SK-N-SH (cell line): Measurements from ENCODE around the gene RGS10. TPM values are rescaled to one million over a fixed set of nuclear protein-coding genes. Genes with fewer than 3 reads are reported as not detected.

Experiments used
- CTCF ChIA-PET: fragments of 300-600, 350-600 bp; formaldehyde crosslinking; extraction: SDS; loops from one replicate; lab custom pipeline; 2021; lab: Yijun Ruan, JAX
- POLR2A ChIA-PET: fragments of 350-600 bp; sonication (Branson Sonifier 250); formaldehyde crosslinking; extraction: SDS; loops from one replicate; lab custom pipeline; 2020; ENCODE audit warnings: antibody characterized with exemption, inconsistent platforms; lab: Yijun Ruan, JAX
- DNase-seq: peaks from one replicate; pipeline ENCODE4 v3.0.0; 2012
- H2AFZ ChIP-seq: fragments of 200-600 bp; sonication (generic); 2 replicates; pipeline ENCODE4 v1.8.1; 2016; ENCODE audit warnings: antibody characterized with exemption, mild to moderate bottlenecking, low read depth
- H3F3A ChIP-seq: fragments of 200-600 bp; sonication (generic); replicated peaks from 2 replicates; pipeline ENCODE3; 2016; ENCODE audit warnings: antibody characterized with exemption, mild to moderate bottlenecking; ENCODE audit not compliant: insufficient read depth
- H3K27ac ChIP-seq, 2 experiments: fragments of 200-500 bp in 1 of 2; fragments of 200-600 bp in 1 of 2; sonication (Bioruptor generic) in 1 of 2; sonication (generic), shearing (Covaris generic) in 1 of 2; 2 replicates each; pipeline versions ENCODE4 v1.5.1 to v1.6.1; 2014 to 2016; ENCODE audit warnings: low read depth in 2 of 2, inconsistent platforms in 1 of 2, low read length in 1 of 2, mild to moderate bottlenecking in 1 of 2, mixed read lengths in 1 of 2
- H3K27me3 ChIP-seq: fragments of 200-600 bp; sonication (generic), shearing (Covaris generic); 2 replicates; pipeline ENCODE4 v1.6.1; 2016; ENCODE audit warnings: mixed run types; ENCODE audit not compliant: insufficient read depth
- H3K36me3 ChIP-seq, 2 experiments: fragments of 200-500 bp in 1 of 2; fragments of 200-600 bp in 1 of 2; sonication (Bioruptor generic) in 1 of 2; sonication (generic) in 1 of 2; replicated peaks in 1 of 2; 2 replicates each; pipeline versions ENCODE3 to v1.5.1; 2014 to 2016; ENCODE audit warnings: low read length in 1 of 2, mild to moderate bottlenecking in 1 of 2; ENCODE audit not compliant: insufficient read depth in 2 of 2, control insufficient read depth in 1 of 2
- H3K4me1 ChIP-seq, 2 experiments: fragments of 200-500 bp in 1 of 2; fragments of 200-600 bp in 1 of 2; sonication (Bioruptor generic) in 1 of 2; sonication (generic), shearing (Covaris generic) in 1 of 2; 2 replicates each; pipeline versions ENCODE4 v1.5.1 to v1.6.1; 2014 to 2016; ENCODE audit warnings: low read depth in 1 of 2, low read length in 1 of 2, mixed run types in 1 of 2; ENCODE audit not compliant: insufficient read depth in 2 of 2, control insufficient read depth in 1 of 2
- H3K4me2 ChIP-seq: fragments of 200-600 bp; sonication (generic), shearing (Covaris generic); 2 replicates; pipeline ENCODE4 v1.6.1; 2017; ENCODE audit warnings: mixed run types
- H3K4me3 ChIP-seq, 2 experiments: fragments of 200-500 bp in 1 of 2; fragments of 200-600 bp in 1 of 2; sonication (Bioruptor generic) in 1 of 2; sonication (generic), shearing (Covaris generic) in 1 of 2; 2 replicates each; pipeline versions ENCODE4 v1.5.1 to v1.8.1; 2014 to 2016; ENCODE audit warnings: low read depth in 2 of 2, inconsistent platforms in 1 of 2, low read length in 1 of 2, mild to moderate bottlenecking in 1 of 2, mixed read lengths in 1 of 2, moderate library complexity in 1 of 2
- H3K79me2 ChIP-seq: fragments of 200-600 bp; sonication (generic); 2 replicates; pipeline ENCODE4 v1.8.1; 2017; ENCODE audit warnings: mild to moderate bottlenecking; ENCODE audit not compliant: insufficient read depth
- H3K9ac ChIP-seq: fragments of 200-600 bp; sonication (generic); 2 replicates; pipeline ENCODE4 v1.6.1; 2017; ENCODE audit warnings: mixed run types
- H3K9me2 ChIP-seq: fragments of 200-600 bp; sonication (generic); 2 replicates; pipeline ENCODE4 v1.6.1; 2017; ENCODE audit warnings: mixed run types
- H3K9me3 ChIP-seq: fragments of 200-600 bp; sonication (generic); 2 replicates; pipeline ENCODE4 v1.6.1; 2017; ENCODE audit warnings: mixed run types, mild to moderate bottlenecking, moderate library complexity
- H4K20me1 ChIP-seq: fragments of 200-600 bp; sonication (generic); 2 replicates; pipeline ENCODE4 v1.6.1; 2017; ENCODE audit warnings: mild to moderate bottlenecking, mixed run types; ENCODE audit not compliant: insufficient read depth
- EP300 ChIP-seq, 2 experiments: IDR thresholded peaks; 2 replicates each; pipeline versions ENCODE4 v1.4.0 to v1.6.1; 2012; ENCODE audit warnings: borderline replicate concordance in 1 of 2, low read depth in 1 of 2, low read length in 1 of 2
- FOSL2 ChIP-seq: IDR thresholded peaks from 2 replicates; pipeline ENCODE4 v1.4.0; 2012; ENCODE audit warnings: low read depth, mild to moderate bottlenecking, moderate library complexity, borderline replicate concordance
- FOXM1 ChIP-seq: IDR thresholded peaks from 2 replicates; pipeline ENCODE4 v1.4.0; 2012; ENCODE audit warnings: low read depth, mild to moderate bottlenecking
- GATA2 ChIP-seq: sonication (generic); formaldehyde crosslinking; IDR thresholded peaks from 2 replicates; pipeline ENCODE4 v1.5.0; 2020; ENCODE audit warnings: mild to moderate bottlenecking, missing genetic modification reagents
- JUND ChIP-seq: IDR thresholded peaks from 2 replicates; pipeline ENCODE4 v1.4.0; 2012
- POLR2AphosphoS5 ChIP-seq: IDR thresholded peaks from 2 replicates; pipeline ENCODE4 v1.6.1; 2012; ENCODE audit warnings: low read depth, low read length
- RAD21 ChIP-seq: IDR thresholded peaks from 2 replicates; pipeline ENCODE4 v1.6.1; 2012; ENCODE audit warnings: mild to moderate bottlenecking, low read length
- USF2 ChIP-seq: fragments of 150-350 bp; IDR thresholded peaks from 2 replicates; pipeline ENCODE4 v1.6.1; 2017; ENCODE audit warnings: antibody characterized with exemption, low read length, low read depth, borderline replicate concordance
- WGBS: methylation state at CpG from one replicate; pipeline ENCODE4 v1.1.6; 2017; ENCODE audit warnings: low lambda C conversion rate; 5-methylcytosine and 5-hydroxymethylcytosine counted together
- polyA plus RNA-seq, 3 experiments: library from polyadenylated mRNA; depleted of rRNA; stranded (reverse); fragments of >200 nt; gene quantifications; 2 replicates each; pipeline ENCODE4 v1.2.3, GENCODE V29; 2012
- TF ChIP-seq, protein P1 (sequence below): IDR thresholded peaks from 2 replicates; pipeline ENCODE4 v1.4.0; 2012; ENCODE audit warnings: low read depth, borderline replicate concordance
- TF ChIP-seq, protein P2 (sequence below): fragments of 200-600 bp; sonication (generic); IDR thresholded peaks from 2 replicates; pipeline ENCODE4 v1.6.1; 2017; ENCODE audit warnings: antibody characterized with exemption, mild to moderate bottlenecking, moderate library complexity
- TF ChIP-seq, protein P3 (sequence below): IDR thresholded peaks from 2 replicates; pipeline ENCODE4 v1.4.0; 2012; ENCODE audit warnings: low read depth, borderline replicate concordance

Gene RGS10
- polyA plus RNA-seq, 1 of the 3 experiments (the other 2 are of a cell fraction), result 44.6 TPM

DNA sequence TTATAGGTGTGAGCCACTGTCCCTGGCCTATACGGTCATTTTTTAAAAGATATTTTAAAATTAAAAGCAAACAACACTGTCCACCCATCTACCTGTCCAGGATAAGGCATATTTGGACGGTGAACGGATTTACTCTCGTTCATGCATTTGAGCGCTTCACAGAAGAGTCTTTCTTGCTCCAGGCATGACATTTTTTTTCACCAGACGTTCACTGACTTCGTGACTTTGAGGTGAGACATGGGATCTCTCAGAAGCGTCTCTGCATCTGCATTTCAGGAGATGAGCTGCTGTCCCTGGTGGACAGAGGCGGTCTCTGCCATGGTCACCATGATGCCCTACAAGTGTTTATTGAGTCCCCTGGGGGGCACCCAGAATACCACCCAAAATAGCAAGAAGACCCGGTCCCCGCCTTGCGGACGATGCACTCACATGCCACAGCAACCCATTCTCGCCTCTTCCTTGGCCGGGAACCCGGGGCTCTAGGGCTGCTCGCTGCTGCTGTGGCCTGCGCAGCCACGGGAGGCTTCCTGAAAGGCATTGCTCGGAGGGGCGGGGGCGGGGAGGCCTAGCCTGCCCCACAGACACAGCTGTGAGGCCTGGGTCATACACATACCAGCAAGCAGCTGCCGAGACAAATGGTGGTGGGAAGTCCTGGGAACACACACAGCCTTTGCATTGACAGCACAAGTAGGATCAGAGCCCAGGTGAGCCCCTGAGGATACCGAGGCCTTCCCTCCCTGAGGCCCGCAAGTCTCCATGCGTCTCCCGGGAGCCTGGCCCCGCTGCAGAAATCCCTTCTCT lies 84.4 kb downstream of the RGS10 start:
- ChIA-PET POLR2A (interaction anchor here (0.7 kb wide), 1 partner anchor 36 kb away, joined by 3 read pairs; no protein-coding TSS in a partner anchor), CTCF (interaction anchor here (1.0 to 5.9 kb wide), 9 partner anchors 9 to 260 kb away, joined by 3 to 38 read pairs (median 6); partner anchors contain the start of gene GRK5)
- Histone ChIP-seq H3K27me3 (no peaks in the 10 kb centered on the region), H3K9me2 (no peaks in the 10 kb centered on the region), H3K27ac (no peak overlapping the region), H3K79me2 (no peaks in the 10 kb centered on the region), H2AFZ (no peak overlapping the region), H3K36me3 (peaks cover 0 to 2% of the 10 kb centered on the region in 2 experiments), H3F3A (no peaks in the 10 kb centered on the region), H3K9me3 (no peaks in the 10 kb centered on the region), H4K20me1 (no peaks in the 10 kb centered on the region)
- WGBS, result 92% methylated on average over 26 of the region's 28 CpGs
- TF ChIP-seq GATA2 (CRISPR knock-in tag) (no peak), RAD21 (no peak), FOSL2 (no peak), FOXM1 (no peak), JUND (no peak), POLR2AphosphoS5 (no peak), EP300 (IDR thresholded peaks at IDR 0.05; ENCODE audit: borderline replicate concordance in 1 of 2, low read depth in 1 of 2, low read length in 1 of 2) (no peak), USF2 (no peak)
- TF ChIP-seq, protein P1, sequence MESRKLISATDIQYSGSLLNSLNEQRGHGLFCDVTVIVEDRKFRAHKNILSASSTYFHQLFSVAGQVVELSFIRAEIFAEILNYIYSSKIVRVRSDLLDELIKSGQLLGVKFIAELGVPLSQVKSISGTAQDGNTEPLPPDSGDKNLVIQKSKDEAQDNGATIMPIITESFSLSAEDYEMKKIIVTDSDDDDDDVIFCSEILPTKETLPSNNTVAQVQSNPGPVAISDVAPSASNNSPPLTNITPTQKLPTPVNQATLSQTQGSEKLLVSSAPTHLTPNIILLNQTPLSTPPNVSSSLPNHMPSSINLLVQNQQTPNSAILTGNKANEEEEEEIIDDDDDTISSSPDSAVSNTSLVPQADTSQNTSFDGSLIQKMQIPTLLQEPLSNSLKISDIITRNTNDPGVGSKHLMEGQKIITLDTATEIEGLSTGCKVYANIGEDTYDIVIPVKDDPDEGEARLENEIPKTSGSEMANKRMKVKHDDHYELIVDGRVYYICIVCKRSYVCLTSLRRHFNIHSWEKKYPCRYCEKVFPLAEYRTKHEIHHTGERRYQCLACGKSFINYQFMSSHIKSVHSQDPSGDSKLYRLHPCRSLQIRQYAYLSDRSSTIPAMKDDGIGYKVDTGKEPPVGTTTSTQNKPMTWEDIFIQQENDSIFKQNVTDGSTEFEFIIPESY, result no peak
- TF ChIP-seq, all 33 proteins: peak for 0
- Histone ChIP-seq H3K4me2 (no peak overlapping the region), H3K9ac (no peak overlapping the region), H3K4me3 (no peak overlapping the region), H3K4me1 (no peaks in the 10 kb centered on the region)
- no peak for DNase-seq

- CTCF ChIA-PET, result interaction anchor here (1.6 to 5.9 kb wide), 4 partner anchors 11 to 258 kb away, joined by 5 to 38 read pairs (median 20); partner anchors contain the start of gene GRK5
- Histone ChIP-seq H3K4me1 (no peaks in the 10 kb centered on the region), H3F3A (no peaks in the 10 kb centered on the region), H3K9me2 (no peaks in the 10 kb centered on the region), H3K9ac (no peak overlapping the region), H2AFZ (no peak overlapping the region), H3K4me3 (no peak overlapping the region), H3K79me2 (no peaks in the 10 kb centered on the region), H3K9me3 (no peaks in the 10 kb centered on the region), H3K27ac (no peak overlapping the region), H4K20me1 (no peaks in the 10 kb centered on the region), H3K27me3 (no peaks in the 10 kb centered on the region), H3K36me3 (peaks cover 0 to 4% of the 10 kb centered on the region in 2 experiments), H3K4me2 (no peak overlapping the region)
- TF ChIP-seq, protein P2, sequence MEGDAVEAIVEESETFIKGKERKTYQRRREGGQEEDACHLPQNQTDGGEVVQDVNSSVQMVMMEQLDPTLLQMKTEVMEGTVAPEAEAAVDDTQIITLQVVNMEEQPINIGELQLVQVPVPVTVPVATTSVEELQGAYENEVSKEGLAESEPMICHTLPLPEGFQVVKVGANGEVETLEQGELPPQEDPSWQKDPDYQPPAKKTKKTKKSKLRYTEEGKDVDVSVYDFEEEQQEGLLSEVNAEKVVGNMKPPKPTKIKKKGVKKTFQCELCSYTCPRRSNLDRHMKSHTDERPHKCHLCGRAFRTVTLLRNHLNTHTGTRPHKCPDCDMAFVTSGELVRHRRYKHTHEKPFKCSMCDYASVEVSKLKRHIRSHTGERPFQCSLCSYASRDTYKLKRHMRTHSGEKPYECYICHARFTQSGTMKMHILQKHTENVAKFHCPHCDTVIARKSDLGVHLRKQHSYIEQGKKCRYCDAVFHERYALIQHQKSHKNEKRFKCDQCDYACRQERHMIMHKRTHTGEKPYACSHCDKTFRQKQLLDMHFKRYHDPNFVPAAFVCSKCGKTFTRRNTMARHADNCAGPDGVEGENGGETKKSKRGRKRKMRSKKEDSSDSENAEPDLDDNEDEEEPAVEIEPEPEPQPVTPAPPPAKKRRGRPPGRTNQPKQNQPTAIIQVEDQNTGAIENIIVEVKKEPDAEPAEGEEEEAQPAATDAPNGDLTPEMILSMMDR, result no peak
- TF ChIP-seq, protein P3, sequence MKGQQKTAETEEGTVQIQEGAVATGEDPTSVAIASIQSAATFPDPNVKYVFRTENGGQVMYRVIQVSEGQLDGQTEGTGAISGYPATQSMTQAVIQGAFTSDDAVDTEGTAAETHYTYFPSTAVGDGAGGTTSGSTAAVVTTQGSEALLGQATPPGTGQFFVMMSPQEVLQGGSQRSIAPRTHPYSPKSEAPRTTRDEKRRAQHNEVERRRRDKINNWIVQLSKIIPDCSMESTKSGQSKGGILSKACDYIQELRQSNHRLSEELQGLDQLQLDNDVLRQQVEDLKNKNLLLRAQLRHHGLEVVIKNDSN, result no peak
- no peak for TF ChIP-seq EP300 (IDR thresholded peaks at IDR 0.05; ENCODE audit: borderline replicate concordance in 1 of 2, low read depth in 1 of 2, low read length in 1 of 2)
- POLR2A ChIA-PET, result no interaction called here
- DNase-seq, result no peak
- 85% methylated on average over 7 of the region's 7 CpGs for WGBS
Measured at GRCh38 chr10:119456435-119456810, 86.1 kb downstream of the RGS10 start.
